GM23338 (cell line): ENCODE measurements around the gene AKT1S1. TPM values are rescaled to one million over a fixed set of nuclear protein-coding genes. Genes with fewer than 3 reads are reported as not detected.
A peak's percentile ranks its signal among the peaks of the same experiment; 100 is the strongest.

ENCODE experiments used
- ATAC-seq: fragments of 200-7000 bp; cut with Tn5 transposase; 3 replicates; pipeline ENCODE4 v1.9.1; 2020
- DNase-seq: peaks from one replicate; pipeline ENCODE4 v3.0.0-alpha.2; 2015; ENCODE audit warnings: low spot score
- H2AFZ ChIP-seq: fragments of 200-600 bp; sonication (generic); 2 replicates; pipeline ENCODE4 v1.8.0; 2016; ENCODE audit warnings: antibody characterized with exemption, mild to moderate bottlenecking, moderate library complexity
- H3F3A ChIP-seq: fragments of 200-600 bp; sonication (generic); replicated peaks from 2 replicates; pipeline ENCODE4 v1.8.0; 2017; ENCODE audit warnings: antibody characterized with exemption, mixed run types, low read depth
- H3K27ac ChIP-seq: fragments of 200-600 bp; sonication (generic); 2 replicates; pipeline ENCODE4 v1.6.1; 2016; ENCODE audit warnings: low read depth
- H3K27me3 ChIP-seq: fragments of 200-600 bp; sonication (generic); 2 replicates; pipeline ENCODE4 v1.8.0; 2016; ENCODE audit warnings: mild to moderate bottlenecking, mixed run types, moderate library complexity; ENCODE audit not compliant: insufficient read depth
- H3K36me3 ChIP-seq: fragments of 200-600 bp; sonication (generic); 2 replicates; pipeline ENCODE4 v1.8.0; 2016; ENCODE audit warnings: mild to moderate bottlenecking; ENCODE audit not compliant: insufficient read depth
- H3K4me1 ChIP-seq: fragments of 200-600 bp; sonication (generic); 2 replicates; pipeline ENCODE4 v1.8.0; 2016; ENCODE audit warnings: mild to moderate bottlenecking, moderate library complexity; ENCODE audit not compliant: insufficient read depth
- H3K4me2 ChIP-seq: fragments of 200-600 bp; sonication (generic); 2 replicates; pipeline ENCODE4 v1.7.1; 2017; ENCODE audit warnings: mixed run types
- H3K4me3 ChIP-seq: fragments of 200-600 bp; sonication (generic); 2 replicates; pipeline ENCODE4 v1.6.1; 2016; ENCODE audit warnings: mixed run types
- H3K79me2 ChIP-seq: fragments of 200-600 bp; sonication (generic); replicated peaks from 2 replicates; pipeline ENCODE4 v1.8.0; 2017; ENCODE audit warnings: mild to moderate bottlenecking; ENCODE audit not compliant: insufficient read depth
- H3K9me2 ChIP-seq: fragments of 200-600 bp; sonication (generic); 2 replicates; pipeline ENCODE4 v1.8.0; 2017; ENCODE audit not compliant: insufficient read depth
- H4K20me1 ChIP-seq: fragments of 200-600 bp; sonication (generic); replicated peaks from 2 replicates; pipeline ENCODE4 v1.8.0; 2017; ENCODE audit warnings: mild to moderate bottlenecking; ENCODE audit not compliant: insufficient read depth
- H3K27ac Mint-ChIP-seq: 2 replicates; pipeline ENCODE4 v1.8.0; 2020; ENCODE audit warnings: inconsistent platforms, mild to moderate bottlenecking, moderate library complexity, mixed read lengths
- H3K27me3 Mint-ChIP-seq: 3 replicates; pipeline ENCODE4 v1.8.0; 2022; ENCODE audit warnings: low read depth, mild to moderate bottlenecking, moderate library complexity, mixed read lengths, inconsistent platforms; ENCODE audit not compliant: insufficient read depth, poor library complexity
- H3K36me3 Mint-ChIP-seq: 3 replicates; pipeline ENCODE4 v1.8.0; 2021; ENCODE audit warnings: low read depth, mild to moderate bottlenecking, inconsistent platforms, moderate library complexity, mixed read lengths
- H3K4me1 Mint-ChIP-seq: 3 replicates; pipeline ENCODE4 v1.8.0; 2020; ENCODE audit warnings: mild to moderate bottlenecking, inconsistent platforms, mixed read lengths
- H3K4me3 Mint-ChIP-seq: 3 replicates; pipeline ENCODE4 v1.8.0; 2021; ENCODE audit warnings: moderate library complexity, mild to moderate bottlenecking, inconsistent platforms, mixed read lengths
- H3K9me3 Mint-ChIP-seq: 3 replicates; pipeline ENCODE4 v1.8.0; 2020; ENCODE audit warnings: moderate library complexity, mild to moderate bottlenecking, inconsistent platforms, mixed read lengths
- CREB1 ChIP-seq: fragments of 250-450 bp; sonication (Bioruptor Pico); IDR thresholded peaks from 2 replicates; pipeline ENCODE4 v1.5.0; 2020; ENCODE audit warnings: low read depth, mild to moderate bottlenecking, moderate library complexity
- ETS1 ChIP-seq: IDR thresholded peaks from 2 replicates; pipeline ENCODE4 v1.6.1; 2016; ENCODE audit warnings: antibody characterized with exemption
- EZH2phosphoT487 ChIP-seq: fragments of 200-600 bp; sonication (generic); IDR thresholded peaks from one replicate; pipeline ENCODE4 v1.8.1; 2018; ENCODE audit warnings: antibody characterized with exemption; ENCODE audit not compliant: unreplicated experiment
- JUNB ChIP-seq: IDR thresholded peaks from one replicate; pipeline ENCODE4 v1.6.1; 2016; ENCODE audit warnings: antibody characterized with exemption; ENCODE audit not compliant: unreplicated experiment
- NANOG ChIP-seq: IDR thresholded peaks from 2 replicates; pipeline ENCODE4 v1.6.1; 2016; ENCODE audit warnings: antibody characterized with exemption, borderline replicate concordance
- REST ChIP-seq: IDR thresholded peaks from one replicate; pipeline ENCODE4 v1.6.1; 2018; ENCODE audit warnings: antibody characterized with exemption; ENCODE audit not compliant: unreplicated experiment
- ZNF462 ChIP-seq: fragments of 250-450 bp; sonication (Bioruptor Pico); IDR thresholded peaks from 2 replicates; pipeline ENCODE4 v1.5.0; 2020; ENCODE audit warnings: mild to moderate bottlenecking, moderate library complexity
- polyA plus RNA-seq: library from polyadenylated mRNA; unstranded; fragments of >200 nt; fragmentation: Nextera tagmentation; extraction: Ambion mirVana; gene quantifications from 2 replicates; pipeline ENCODE4 v1.2.1, GENCODE V29; 2016
- total RNA-seq: library from RNA; depleted of rRNA; stranded (reverse); fragments of >200 nt; shearing (Covaris generic); gene quantifications from 2 replicates; pipeline ENCODE4 v1.2.3, GENCODE V29; 2014

Gene AKT1S1
- total and polyA plus RNA-seq, 2 experiments from 2014 or later: 21.5 to 28.6 TPM

GRCh38 chr19:49891393-49891792 lies 14.2 kb upstream of the AKT1S1 start:
- DNase-seq: no peak
- Histone ChIP-seq H2AFZ (peak overlapping the region; percentile 94), H3K36me3 (no peaks in the 10 kb centered on the region), H3K4me1 (peaks cover 9% of the 10 kb centered on the region; the same call in 1 of the 2 replicates), H3F3A (peaks cover 24% of the 10 kb centered on the region; the same call in 1 of the 2 replicates), H3K9me2 (no peaks in the 10 kb centered on the region), H3K27ac (no peak overlapping the region), H4K20me1 (no peaks in the 10 kb centered on the region; the same call in 1 of the 2 replicates), H3K4me2 (peak overlapping the region; percentile 79), H3K79me2 (no peaks in the 10 kb centered on the region), H3K27me3 (0 out of 2 replicates have a peak, but pooled peaks cover 3% of the 10 kb centered on the region), H3K4me3 (peak overlapping the region; percentile 53)
- Mint-ChIP-seq H3K4me3 (peak overlapping the region; percentile 60; the same call in 2 of the 3 replicates), H3K9me3 (peaks cover 5% of the 10 kb centered on the region), H3K36me3 (peaks cover 17% of the 10 kb centered on the region), H3K27ac (no peak overlapping the region), H3K4me1 (peaks cover 9% of the 10 kb centered on the region), H3K27me3 (peaks cover 30% of the 10 kb centered on the region)
- no peak for ATAC-seq
- no peak for TF ChIP-seq ZNF462 (CRISPR knock-in tag)
- TF ChIP-seq EZH2phosphoT487: no peak
- TF ChIP-seq ETS1: no peak
- no peak for TF ChIP-seq JUNB
- no peak for TF ChIP-seq CREB1 (CRISPR knock-in tag)
- no peak for TF ChIP-seq REST
- TF ChIP-seq NANOG: no peak
